GM12801 (cell line): Measurements from ENCODE around the gene DYSF.

Experiments
- CTCF ChIP-seq: IDR thresholded peaks from one replicate; pipeline ENCODE4 v1.5.1; 2011; ENCODE audit warnings: control low read depth; ENCODE audit not compliant: insufficient read length; ENCODE audit errors: extremely low read depth

Gene DYSF

DNA sequence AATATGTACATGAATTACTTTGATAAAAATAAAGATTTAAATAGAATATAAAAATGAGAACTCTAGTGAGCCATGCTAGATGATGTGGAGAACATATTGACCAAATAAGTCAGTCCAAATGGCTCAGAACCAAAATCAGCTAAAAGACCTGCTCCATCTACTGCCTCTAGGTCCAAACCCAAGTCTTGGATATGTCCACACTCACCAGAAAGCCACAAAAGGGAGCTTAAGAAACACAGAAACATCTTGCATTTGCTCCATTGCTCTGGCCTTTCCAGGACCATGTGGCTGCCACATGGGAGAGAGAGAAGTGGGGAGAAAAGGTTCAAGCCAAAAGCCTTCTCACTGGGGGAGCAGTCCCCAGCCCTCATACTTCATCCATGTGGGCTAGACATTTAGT lies 272.5 kb downstream of the DYSF start:
- TF ChIP-seq CTCF = no peak

DNA sequence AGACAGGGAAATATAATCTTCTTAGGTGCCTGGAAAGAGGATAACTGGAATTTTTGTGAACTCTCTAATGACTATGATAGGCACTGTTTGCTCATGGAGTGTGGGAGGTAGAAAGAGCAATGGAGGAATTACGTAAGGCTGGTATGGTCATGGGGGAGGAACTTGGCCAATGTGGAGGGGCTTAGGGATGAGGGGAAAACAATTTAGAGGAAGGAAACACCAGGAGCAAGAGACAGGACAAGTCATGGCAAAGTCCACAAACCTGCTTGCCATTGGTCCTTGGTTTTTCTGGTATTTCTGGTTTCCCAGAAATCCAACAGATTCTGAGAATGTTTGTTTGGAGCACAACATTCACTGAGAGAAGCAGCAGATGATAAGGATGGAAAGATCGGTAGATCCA lies 274.2 kb downstream of the DYSF start:
- TF ChIP-seq CTCF = no peak

DNA sequence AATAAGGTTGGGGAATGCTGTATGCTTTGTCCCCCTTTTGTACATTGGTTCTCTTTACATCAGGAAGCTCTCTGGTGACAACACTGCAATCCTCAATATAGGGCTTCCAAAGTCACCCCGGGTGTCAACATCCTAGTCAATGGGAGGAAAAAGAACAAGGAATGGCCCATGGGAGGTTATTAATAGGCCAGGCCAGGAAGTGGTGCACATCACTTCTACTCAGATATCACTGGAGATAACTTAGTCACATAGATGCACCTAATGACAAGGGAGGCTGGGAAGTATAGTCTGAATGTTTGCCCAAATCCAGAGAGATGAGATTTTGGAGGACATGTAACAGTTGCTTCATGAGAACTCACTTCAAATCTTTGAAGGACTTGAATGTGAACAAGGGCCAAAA lies 274.7 kb downstream of the DYSF start:
- no peak for TF ChIP-seq CTCF

- no peak for TF ChIP-seq CTCF
These were observed 277.5 kb downstream of the DYSF start for GRCh38 chr2:71730785-71731383.

DNA sequence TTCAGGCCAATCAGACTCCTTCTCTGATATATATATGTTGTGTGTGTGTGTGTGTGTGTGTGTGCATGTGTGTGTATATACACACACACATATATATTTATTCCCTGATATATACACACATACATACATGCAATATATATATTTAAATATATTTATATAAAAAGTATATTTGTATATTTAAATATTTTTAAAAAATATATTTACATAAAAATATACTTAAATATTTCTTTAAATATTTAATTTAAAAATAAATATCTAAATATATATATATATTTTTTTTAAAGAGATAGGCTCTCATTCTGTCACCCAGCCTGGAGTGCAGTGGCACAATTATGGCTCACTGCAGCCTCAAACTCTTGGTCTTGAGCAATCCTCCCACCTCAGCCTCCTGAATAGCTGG lies 281.3 kb downstream of the DYSF start:
- no peak for TF ChIP-seq CTCF

- TF ChIP-seq CTCF = no peak
These were observed 282.3 kb downstream of the DYSF start for GRCh38 chr2:71735676-71736075.
